GM13976 (cell line): Measurements from ENCODE around the gene DENND11.
A peak's percentile ranks its signal among the peaks of the same experiment; 100 is the strongest.

Experiments
- DNase-seq: peaks from one replicate; pipeline ENCODE4 v3.0.0; 2012; ENCODE audit warnings: low spot score
- in situ Hi-C: fragments of 300-500 bp; cut with MboI; formaldehyde crosslinking; loops from one replicate; pipeline ENCODE4 v1.12.0; 2022; ENCODE audit warnings: low sequenced_read_pairs, mixed read lengths, inconsistent platforms; ENCODE audit not compliant: unreplicated experiment
- TF ChIP-seq, protein P1 (sequence below): IDR thresholded peaks from 2 replicates; pipeline ENCODE4 v1.5.1; 2012; ENCODE audit warnings: borderline replicate concordance, mild to moderate bottlenecking; ENCODE audit not compliant: insufficient read depth; ENCODE audit errors: extremely low read depth, missing control alignments, control extremely low read depth

Gene DENND11, protein sequence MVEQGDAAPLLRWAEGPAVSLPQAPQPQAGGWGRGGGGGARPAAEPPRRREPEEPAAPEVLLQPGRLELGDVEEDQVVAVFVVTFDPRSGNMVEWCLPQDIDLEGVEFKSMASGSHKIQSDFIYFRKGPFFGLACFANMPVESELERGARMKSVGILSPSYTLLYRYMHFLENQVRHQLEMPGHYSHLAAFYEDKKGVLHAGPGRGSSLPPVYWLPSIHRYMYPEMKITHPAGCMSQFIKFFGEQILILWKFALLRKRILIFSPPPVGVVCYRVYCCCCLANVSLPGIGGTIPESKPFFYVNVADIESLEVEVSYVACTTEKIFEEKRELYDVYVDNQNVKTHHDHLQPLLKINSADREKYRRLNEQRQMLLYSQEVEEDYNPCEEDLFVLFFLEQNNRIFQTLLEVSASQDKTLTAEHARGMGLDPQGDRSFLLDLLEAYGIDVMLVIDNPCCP

DNA sequence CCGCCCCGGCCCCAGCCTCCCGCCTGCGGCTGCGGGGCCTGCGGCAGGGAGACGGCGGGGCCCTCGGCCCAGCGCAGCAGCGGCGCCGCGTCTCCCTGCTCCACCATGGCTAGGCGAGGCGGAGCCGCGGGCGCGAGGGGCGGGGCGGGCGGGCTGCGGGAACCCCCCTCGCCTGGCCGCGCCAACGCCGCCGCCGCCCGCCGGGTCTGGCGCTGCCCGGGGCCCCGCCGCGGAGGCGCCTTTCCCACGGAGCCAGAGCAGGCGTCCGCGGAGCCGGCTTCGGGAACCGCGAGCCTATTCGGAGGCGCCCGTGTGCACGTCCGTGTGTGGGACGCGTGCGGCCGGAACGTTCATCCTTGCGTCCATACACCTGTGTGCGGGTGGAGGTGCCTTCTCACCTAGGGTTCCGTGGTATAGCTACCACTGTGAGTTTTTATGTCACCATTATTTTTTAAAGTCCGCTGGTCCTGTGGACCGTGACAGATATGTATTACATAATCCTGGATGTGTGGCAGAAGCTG is at the start of gene DENND11:
Gene DENND11 (minus strand): TSS at position 120 of the 521 bp plus-strand sequence. CDS start 13 bp downstream, at position 107.
- in situ Hi-C loops = no loop called here
- TF ChIP-seq, protein P1, sequence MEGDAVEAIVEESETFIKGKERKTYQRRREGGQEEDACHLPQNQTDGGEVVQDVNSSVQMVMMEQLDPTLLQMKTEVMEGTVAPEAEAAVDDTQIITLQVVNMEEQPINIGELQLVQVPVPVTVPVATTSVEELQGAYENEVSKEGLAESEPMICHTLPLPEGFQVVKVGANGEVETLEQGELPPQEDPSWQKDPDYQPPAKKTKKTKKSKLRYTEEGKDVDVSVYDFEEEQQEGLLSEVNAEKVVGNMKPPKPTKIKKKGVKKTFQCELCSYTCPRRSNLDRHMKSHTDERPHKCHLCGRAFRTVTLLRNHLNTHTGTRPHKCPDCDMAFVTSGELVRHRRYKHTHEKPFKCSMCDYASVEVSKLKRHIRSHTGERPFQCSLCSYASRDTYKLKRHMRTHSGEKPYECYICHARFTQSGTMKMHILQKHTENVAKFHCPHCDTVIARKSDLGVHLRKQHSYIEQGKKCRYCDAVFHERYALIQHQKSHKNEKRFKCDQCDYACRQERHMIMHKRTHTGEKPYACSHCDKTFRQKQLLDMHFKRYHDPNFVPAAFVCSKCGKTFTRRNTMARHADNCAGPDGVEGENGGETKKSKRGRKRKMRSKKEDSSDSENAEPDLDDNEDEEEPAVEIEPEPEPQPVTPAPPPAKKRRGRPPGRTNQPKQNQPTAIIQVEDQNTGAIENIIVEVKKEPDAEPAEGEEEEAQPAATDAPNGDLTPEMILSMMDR = no peak
- peak; percentile 84 for DNase-seq

DNA sequence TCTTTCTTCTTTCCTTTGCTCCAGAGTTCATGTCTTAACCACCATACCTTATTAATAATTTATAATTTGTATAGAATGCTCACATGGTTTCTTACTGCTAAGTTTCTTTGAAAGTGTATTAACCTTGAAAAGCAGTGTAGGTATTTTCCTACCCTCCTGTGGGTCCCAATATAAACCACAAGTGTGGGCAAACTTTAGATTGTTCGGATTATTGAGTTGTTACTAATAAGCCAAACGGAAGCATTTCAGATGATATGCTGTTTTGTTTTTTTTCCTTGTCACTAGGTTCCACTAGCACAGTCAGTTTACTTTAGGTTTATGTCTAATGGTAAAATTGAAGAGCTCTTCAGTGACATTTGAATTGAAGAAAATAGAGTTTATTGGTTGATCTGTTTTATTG is 46.4 kb upstream of the DENND11 start:
- in situ Hi-C loops = no loop called here
- DNase-seq = no peak
- TF ChIP-seq, protein P1 = no peak

DNA sequence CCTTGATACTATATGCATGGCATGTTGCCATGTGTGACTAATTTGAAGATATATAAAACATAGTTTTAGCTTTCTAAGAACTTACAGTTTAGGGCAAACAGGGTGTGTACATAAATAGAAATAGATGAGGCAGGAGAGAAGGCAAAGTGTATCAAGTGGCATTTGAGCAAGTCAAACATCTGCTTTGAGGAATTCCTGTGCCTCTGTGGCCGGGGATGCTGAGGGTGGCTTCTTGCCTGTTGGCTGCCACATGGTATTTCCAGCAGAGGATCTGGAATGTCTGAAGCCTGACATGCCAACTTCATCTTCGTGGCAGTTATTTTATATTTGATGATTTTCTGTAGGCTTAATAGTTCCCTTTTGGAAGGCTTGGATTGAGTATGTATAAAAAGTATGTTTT is 42.2 kb upstream of the DENND11 start:
- in situ Hi-C loops = no loop called here
- TF ChIP-seq, protein P1 = no peak
- no peak for DNase-seq

DNA sequence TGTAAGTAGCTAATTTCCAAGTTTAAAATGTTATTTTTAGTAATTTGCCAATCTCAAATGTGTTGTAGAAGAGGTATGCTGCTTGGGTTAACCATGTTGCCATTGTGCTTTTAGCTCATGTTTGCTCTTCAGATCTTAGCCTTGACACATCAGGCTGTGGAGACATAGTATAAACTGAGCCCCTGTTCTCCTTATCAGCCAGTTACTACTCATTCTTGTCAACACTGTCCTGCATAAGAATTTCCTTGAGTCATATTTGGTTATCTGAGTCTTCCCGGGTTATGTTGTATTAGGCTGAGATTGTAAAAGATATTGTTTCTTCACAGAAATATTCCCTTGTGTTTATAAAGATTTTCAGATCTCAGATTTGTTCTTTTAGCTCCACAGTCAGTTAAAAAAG is 40.3 kb upstream of the DENND11 start:
- TF ChIP-seq, protein P1 = no peak
- DNase-seq = no peak
- in situ Hi-C loops = no loop called here

DNA sequence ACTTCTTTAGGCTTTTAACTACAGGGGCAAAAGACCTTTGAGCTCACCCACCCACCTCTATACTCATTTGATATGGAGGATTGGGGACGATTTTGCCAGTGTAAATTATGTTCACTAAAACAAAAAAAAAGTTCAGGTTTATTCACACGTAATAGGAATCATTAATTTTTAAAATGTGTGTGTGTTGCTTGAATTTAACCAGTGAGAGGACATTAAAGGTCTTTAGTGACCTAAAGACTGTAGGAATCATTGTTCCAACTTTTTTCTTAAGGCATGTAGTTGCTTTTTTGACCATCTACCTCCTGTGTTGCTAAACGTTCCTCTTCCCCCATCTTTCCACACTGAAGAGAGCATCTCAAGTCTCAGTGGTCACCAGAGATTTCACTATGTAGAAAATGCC is 37.3 kb upstream of the DENND11 start:
- no peak for DNase-seq
- TF ChIP-seq, protein P1 = no peak
- in situ Hi-C loops = loop anchor here (10.0 kb wide), 1 partner anchor 84 kb away; no protein-coding TSS in a partner anchor

DNA sequence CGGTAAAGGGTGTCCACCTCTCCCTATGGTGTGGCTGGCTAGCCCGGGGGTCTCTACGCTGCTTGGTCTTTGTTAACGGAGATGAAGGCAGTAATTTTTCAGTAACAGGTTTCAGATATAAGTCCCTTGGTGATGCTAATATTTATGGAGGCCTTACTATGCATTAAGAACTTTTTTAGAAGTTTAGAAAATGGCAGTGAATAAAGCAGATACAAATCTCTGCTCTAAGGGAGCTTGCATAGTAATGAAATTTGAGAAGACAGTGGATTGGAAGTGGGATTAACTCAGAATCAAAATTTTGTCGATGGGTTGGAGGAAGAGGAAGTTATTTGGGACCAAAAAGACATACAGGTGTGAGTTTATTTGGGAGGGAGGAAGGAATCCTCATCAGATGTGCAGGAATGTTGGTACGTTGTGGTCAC is 36.6 kb upstream of the DENND11 start:
- in situ Hi-C loops = loop anchor here (10.0 kb wide), 1 partner anchor 84 kb away; no protein-coding TSS in a partner anchor
- no peak for DNase-seq
- TF ChIP-seq, protein P1 = no peak
